NCI-H128 (cell line): ENCODE measurements around the gene CHRM1.
"Not testable (repeated sequence)": the region's sequence is repeated elsewhere in the genome, so short reads cannot be mapped to it uniquely, and the experiment has no call there.

Experiments used
- DNase-seq: peaks from one replicate; lab custom pipeline; 2025; ENCODE audit not compliant: unreplicated experiment; lab: John Stamatoyannopoulos, UW

The CHRM1 gene, protein sequence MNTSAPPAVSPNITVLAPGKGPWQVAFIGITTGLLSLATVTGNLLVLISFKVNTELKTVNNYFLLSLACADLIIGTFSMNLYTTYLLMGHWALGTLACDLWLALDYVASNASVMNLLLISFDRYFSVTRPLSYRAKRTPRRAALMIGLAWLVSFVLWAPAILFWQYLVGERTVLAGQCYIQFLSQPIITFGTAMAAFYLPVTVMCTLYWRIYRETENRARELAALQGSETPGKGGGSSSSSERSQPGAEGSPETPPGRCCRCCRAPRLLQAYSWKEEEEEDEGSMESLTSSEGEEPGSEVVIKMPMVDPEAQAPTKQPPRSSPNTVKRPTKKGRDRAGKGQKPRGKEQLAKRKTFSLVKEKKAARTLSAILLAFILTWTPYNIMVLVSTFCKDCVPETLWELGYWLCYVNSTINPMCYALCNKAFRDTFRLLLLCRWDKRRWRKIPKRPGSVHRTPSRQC

DNA sequence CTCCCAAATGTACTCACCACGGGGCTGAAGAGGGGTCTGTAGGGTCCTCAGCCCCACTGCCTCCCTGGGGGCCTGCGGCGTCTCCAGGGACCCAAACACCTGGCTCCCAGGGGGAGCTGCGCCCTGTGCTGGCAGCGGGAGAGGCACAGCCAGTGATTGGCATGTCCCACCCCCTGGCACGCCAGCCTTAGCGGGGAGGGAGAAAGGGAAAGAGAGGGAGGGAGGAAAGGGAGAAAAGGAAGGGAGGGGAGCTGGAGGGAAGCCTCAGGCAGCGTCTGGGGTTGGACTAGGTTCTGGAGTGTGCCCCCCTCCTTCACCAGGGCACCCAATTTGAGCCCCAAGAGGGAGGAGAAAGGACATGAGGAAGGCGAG lies at the start of gene CHRM1:
CHRM1 (minus strand) TSS at position 163 of the 372 bp plus-strand sequence. CDS start 10,263 bp downstream, outside the sequence.
- DNase-seq = no peak

DNA sequence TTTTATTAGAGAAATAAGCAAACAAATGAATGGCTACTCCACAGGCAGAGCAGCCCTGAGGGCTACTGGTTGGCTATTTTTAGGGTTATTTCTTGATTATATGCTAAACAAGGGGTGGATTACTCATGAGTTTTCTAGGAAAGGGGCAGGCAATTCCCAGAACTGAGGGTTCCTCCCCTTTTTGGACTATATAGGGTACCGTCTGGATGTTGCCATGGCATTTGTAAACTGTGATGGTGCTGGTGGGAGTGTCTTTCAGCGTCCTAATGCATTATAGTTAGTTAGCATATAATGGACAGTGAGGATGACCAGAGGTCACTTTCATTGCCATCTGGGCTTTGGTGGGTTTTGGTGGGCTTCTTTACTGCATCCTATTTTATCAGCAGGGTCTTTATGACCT lies 44.4 kb upstream of the CHRM1 start:
- no peak for DNase-seq

DNA sequence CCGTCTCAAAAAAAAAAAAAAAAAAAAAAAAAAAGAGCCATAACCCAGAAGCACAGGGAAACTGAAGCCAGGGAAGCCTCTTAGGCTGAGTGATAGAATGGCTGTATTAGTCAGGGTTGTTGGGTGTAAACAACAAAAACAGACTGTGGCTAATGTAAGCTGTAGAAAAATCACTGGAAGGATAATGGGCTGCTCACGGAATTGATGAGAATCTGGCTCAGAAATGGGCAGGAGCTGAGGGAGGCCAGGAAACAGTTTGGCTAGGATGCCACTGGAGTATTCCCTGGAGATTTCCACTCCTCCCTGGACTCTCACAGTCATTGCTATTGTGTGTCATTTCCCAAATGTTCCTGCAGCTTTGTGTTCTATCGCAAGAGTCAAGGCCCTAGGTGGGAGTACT lies 41.2 kb upstream of the CHRM1 start:
- DNase-seq = no peak

DNA sequence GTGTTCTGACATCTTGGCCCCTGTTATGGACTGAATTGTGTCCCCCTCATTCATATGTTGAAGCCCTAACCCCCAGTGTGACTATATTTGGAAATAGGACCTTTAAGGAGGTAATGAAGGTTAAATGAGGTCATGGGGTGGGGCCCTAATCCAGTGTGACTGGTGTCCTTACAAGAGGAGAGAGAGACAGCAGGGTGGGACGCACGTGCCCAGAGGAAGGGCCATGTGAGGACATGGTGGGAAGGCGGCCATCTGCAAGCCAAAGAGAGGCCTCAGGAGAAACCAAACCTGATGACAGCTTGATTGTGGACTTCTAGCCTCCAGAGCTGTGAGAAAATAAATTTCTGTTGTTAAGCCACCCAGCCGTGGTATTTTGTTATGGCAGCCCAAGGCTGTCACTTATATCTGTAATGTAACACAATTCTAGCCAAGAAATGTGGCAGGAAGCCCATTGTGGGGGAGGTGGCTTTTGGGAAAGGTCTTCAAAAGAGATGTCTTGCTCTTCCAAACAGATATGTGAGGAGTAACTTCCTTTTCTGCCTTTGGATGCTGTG lies 39.9 kb upstream of the CHRM1 start:
- DNase-seq = no peak

DNA sequence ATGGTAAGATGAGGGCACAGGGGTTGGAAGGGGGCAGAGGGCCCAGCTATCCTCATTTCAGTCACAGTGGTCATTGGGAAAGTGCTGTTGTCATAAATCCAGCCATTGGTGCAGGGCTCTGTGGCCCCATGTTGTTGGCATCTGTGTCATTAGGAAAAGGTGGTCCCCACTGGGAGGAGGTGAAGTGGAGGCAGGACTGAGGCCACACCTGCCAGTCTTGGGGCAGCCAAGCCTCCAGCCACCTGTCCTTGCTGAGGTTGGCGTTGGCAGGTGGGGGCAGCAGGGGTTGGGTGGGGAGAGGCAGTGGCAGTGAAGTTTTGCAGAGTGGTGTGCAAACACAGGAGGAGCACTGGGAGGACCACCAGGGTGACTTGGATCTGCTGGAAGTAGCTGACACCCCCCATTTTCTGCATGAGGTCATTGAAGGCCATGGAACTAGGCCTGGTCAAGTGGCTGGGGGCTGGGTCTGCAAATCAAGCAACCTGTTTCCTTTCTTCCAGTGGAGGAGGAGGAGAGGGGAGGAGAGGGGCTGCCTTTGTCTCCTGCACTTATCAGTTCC lies 38.3 kb upstream of the CHRM1 start:
- DNase-seq = no peak

DNA sequence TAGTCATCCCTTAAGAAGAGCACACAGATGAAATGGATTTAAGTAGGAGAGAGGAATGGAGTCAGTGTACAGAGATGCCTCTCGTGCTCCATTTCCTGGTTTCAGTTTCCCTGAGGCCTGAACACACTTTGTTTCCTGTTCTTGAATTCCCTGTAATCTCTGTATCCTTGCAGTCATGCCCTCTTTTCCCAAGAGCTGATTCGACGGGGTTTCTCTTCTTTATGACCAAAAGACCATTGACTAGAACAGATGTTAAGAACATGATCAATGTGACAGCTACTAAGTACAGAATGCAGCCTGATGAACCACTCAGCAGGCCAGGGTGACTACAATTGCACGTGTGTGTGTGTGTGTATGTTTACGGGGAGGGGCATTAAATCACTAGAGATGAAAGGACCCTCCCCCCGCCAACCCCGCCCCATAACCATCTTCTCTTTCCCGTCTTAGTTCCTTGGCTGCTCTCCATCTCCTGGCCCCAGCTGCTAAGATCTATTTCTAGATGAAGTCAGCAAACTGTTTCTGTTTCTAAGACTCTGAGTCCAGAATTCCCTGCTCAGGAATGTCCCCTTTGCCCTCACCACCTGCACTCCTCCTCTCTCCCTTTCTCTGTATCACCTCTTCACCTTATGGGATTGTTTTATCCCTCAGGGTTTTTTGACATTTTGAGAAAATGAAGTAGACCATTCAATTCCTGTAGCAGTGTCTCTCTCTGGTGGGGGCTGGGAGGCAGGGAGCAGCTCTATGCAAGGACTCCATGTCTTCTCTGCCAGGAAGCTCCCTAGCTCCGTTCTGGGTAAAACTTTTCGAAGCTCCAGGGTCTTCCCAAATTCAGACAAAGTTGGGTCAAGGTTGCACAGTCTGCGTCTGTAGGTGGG lies 37.6 kb upstream of the CHRM1 start:
- DNase-seq = no peak

DNA sequence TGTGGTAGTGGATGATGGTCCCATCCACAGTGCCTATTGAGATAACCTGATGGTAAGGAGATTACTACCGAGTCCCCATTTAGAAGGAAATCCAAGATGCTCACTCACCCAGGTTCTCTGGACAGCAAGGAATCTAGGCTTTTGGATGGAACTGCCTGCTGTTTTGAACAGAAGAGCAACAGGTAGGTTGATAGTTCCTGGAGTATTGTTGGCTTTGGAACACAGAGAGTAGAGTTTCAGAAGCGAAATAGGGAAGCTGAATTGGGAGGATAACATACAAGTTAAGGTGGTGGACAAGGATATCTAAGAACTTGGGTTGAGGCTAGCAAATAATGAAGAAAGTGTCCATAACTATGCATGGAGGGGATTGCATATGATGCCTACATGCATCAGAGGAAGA lies 36.0 kb upstream of the CHRM1 start:
- no peak for DNase-seq

DNA sequence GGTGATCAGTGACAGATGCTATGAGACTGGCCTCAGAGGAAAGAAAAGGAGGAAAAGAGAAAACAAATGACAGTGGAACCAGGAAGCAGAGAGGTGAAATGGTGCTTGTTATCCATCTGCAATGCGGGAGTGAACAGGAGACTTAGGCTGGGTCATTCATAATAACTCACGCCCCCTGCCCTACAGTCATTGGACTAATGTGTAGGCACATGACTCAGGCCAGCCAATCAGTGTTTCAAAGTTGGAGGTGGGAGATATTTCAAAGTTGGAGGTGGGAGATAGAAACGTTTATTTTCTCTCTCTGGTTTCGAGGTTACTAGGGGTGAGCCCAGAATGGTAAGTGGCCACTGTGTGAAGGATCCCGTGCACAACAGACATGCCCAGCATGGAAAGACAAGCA lies 33.3 kb upstream of the CHRM1 start:
- DNase-seq = no peak

DNA sequence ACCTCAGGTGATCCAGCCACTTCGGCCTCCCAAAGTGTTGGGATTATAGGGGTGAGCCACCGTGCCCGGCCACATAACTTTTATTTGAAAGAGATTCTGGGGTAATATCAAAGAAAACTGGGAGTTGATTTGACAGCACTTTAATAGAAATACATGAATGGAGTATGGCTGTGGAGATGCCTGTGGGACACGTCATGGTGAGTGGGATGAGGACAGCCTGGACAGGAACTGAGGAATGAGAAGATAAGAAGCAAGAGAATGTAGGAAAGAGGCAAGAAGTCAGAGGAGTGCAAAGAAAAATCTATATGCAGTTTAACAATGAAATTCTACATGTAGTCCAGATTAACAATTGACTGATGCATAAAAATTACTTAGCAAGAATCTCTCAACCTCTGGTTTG lies 32.6 kb upstream of the CHRM1 start:
- no peak for DNase-seq

DNA sequence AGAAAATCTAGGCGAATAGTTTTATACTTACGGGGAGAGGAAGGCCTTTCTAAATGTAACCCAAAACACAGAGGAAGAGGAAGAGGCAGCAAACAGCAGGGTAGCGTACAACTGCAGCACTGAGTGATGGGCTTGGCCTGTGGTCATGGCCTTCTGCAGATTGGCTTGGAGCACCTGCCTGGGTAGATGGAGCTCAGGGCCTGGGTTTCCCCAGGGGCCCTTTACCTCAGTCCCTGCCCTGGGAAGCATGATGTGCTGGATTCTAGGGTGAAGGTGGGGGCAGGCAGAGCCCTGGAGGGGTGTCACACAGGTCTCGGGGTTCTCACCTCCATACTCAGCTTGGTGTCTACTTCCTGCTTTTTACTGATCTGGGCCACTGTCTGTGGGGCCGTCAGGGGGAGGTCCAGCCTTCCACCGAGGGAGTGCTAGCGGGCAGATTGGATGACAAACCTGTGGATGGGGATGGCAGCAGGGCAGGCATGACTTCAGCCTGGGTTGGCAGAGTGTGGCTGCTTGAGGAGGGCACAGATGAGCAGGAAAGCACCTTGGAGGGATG lies 27.7 kb upstream of the CHRM1 start:
- DNase-seq = no peak

DNA sequence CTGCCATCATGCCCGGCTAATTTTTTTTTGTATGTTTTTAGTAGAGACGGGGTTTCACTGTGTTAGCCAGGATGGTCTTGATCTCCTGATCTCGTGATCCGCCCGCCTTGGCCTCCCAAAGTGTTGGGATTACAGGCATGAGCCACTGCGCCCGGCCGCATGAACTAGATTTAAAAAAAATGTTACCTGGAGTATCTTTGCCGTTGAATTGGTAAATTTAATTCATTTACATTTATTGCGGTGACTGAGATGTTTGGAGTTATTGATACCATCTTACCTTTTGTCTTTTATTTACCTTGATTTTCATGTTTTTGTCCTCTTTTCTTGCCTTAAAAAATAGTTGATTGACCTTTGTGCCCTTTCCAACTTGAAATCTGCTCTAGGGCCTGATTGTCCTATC lies 24.4 kb upstream of the CHRM1 start:
- DNase-seq = not testable (repeated sequence)

DNA sequence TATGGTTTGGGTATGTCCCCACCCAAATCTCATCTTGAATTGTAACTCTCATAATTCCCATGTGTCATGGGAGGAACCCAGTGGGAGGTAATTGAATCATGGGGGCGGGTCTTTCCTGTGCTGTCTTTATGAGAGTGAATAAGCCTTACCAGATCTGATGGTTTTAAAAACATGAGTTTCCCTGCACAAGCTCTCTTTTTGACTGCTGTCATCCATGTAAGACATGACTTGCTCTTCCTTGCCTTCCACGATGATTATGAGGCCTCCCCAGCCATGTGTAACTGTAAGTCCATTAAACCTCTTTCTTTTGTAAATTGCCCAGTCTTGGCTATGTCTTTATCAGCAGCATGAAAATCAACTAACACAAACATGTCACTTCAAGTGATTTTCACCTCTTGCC lies 16.4 kb upstream of the CHRM1 start:
- DNase-seq = not testable (repeated sequence)

DNA sequence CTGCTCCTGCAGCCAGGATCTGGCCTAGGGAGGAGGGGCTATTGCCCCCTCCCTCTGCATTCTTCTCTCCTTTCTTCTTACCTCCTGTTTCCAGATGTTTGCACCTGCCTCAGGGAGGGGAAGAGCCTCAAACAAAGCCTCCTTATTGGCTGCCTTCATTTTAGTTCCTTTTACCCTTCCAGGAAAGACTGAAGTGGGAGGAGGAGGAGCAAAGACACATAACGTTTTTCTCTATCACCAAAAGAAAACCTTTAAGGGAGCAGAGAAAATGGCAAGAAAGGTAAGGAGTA lies 13.3 kb upstream of the CHRM1 start:
- no peak for DNase-seq

DNA sequence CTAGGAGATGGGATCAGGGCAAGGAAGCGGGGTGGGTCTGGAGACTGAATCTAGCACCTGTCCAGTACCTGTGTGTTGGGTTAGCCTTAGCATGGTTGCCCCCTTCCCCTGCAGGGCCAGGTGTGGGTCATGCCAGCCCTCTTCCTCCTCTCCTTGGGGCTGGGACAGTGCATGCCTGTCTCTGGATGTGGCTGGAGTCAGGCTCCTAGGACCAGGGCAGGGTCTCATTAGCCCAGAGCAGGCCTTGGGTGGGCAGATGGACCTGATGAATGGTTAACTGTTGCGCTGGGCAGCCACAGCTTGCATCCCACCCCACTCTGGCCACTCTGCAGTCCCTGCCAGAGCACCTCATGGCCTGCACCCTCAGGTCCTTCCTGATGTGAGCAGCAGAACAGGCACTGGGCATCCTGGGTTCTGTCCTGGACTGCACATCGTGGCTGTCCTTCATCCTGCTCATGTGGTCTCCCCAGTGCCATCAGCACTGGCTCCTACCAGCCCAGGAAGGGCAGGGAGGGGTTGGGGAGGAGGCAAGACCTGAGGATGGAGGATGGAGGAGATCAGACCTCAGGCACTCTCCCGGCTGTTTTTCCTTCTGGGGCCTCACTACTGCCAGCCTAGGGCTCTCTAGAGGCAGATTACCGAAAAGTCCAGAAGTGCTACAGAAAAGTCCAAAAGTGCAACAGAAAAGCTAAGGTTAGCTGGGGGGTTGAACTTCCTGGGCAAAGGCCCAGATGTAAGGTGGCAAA lies 12.8 kb upstream of the CHRM1 start:
- DNase-seq = no peak

DNA sequence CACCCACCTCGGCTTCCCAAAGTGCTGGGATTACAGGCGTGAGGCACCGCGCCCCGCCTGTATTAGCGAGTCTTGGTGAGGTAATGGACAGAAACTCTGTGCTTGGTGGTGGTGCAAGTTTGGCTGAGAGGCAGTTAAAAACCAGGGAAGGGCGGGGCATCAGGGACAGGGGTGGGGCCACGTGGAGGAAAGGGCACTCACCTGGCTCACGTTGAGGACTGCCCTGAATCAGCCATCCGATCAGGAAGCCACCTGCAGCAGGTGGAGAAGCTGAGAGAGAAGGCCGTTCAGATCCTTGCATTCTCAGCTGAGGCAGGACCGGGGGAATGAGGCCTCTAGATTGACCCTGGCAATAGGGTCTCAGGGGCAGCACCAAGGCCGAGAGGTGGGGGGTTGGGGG lies 12.1 kb upstream of the CHRM1 start:
- no peak for DNase-seq

DNA sequence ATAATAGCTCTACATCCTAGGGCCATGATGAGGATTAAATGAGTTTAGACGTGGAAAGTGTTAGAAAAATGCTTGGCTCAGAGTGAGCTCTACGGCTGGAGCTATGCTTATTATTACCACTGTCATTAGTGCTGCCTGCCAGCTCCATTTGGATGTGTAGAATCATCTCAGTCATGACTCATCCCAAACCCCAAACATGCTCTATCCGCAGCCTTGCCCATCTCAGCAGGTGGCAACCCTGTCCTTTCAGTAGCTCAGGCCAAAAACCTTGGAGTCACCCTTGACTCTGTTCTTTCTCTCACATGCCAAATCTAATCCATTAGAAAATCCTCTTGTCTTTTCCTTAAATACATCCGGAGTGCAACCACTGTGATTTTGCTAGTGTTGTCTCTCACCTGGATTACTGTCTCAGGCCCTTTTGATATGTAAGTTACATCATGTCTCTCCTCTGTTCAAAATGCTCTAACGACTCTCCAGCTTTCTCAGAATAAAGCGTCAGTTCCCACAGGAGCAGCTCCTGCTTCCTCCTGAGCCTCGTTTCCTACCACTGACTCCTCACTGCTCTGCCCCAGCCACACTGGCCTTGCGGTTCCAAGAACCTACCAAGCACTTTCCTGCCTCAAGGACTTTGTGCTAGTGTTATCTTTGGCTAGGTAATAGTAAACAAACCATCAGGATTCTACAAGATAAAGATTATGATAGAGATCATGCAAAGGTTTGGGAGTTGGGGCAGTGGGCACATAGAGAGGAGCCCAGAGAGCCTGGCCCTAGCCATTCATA lies 10.5 kb upstream of the CHRM1 start:
- DNase-seq = no peak

DNA sequence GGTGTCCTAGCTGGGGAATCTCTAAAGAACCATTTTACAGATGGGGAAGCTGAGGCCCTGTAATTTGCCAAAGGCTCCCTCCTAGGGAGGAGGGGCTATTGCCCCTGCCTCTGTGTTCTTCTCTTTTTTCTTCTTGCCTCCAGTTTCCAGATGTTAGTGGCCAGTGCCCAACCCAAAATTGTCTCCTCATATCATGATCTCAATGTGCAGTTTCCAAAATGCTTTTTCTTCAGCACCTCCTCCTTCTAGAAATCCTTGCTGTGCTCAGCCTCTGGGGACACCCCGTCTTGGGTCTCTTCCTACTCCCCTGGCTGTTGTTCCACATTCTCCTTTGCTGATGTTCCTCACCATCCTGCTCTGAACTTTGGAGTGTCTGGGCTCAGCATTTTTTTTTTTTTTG lies 9.5 kb upstream of the CHRM1 start:
- DNase-seq = no peak

DNA sequence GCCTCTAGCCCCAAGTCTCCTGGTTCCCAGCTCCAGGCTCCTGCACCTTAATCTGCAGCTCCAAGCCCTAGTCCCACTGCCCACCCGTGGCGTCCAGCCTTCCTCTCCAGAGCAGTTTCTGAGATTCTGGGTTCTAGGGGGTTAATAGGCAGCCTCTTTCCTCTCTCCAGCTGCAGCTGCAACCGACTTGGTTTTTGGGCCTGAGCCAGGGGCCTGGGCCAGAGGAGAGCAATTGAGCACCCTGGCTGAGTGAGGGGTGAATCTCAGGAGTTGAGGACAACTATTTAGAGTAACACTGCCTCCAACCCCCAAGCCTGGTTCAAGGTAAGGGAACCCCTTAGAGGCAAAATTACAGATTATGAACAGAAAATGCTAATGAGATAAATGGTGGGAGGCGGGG lies 9.0 kb upstream of the CHRM1 start:
- no peak for DNase-seq

DNA sequence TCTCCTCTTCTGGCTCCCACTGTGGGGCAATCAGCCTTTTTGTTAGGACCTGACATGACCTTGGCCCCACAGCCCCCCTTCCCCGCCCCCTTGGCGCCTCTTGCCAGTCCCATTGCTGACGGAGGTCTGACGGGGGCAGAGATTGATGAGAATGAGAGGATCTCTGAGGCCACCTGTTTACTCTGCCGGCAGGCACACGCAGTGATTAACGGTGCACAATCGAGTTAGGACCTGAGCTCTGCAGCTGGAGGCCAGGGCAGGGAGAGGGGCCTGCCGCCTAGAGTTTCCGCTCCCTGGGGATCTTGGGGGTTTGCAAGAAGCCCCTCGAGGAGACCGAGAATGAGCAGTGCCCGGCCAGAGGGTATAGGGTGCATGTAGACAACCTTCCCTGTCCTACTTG lies 6.8 kb upstream of the CHRM1 start:
- DNase-seq = no peak
